ENCODE measurements around the gene RPL11. TPM values are rescaled to one million over a fixed set of nuclear protein-coding genes. Genes with fewer than 3 reads are reported as not detected.

Gene RPL11
- total RNA-seq, 2 experiments from 2014 or later = 1,767 to 1,891 TPM

DNA sequence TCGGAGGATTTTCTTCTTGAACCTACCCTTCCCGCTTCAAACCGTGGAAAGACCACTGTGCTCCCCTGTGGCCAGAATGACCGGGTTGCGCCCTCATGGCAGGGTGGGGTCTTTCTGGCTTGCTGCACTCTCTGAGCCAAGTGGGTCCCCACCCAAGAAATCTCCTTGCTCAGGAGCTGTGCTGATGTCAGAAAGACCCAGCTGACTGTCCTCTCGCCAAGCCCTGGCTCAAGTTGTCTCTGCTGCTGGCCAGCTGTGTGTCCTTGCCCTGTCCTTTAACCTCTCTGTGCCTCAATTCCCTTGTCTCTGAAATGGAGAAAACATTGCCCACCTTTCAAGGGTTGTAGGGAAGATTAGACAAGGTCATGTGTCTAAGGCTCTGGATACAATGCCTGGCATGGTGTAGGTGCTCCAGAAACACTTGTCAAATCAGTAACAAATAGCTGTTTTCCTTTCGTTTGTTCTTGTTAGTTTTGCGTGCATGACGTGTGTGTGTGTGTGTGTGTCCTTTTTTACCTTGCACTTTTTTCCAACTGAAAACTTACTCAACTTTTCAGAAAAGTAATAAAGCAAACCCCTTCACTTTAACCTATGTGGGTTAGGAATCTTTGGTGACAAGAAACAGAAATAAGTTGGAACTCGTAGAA is 41.1 kb upstream of the RPL11 start:
- no peaks in the 10 kb centered on the region for H3K79me2 ChIP-seq (ENCODE audit: insufficient read depth, low read depth, low read length)
- H3K4me1 ChIP-seq (ENCODE audit: insufficient read depth, low read length, poor library complexity, severe bottlenecking) = peaks cover 98% of the 10 kb centered on the region
- DNase-seq (ENCODE audit: low spot score) = no peak
- no TSS peak for BruUV-seq (replicated peaks)
- intact Hi-C loops (cut with micrococcal nuclease; ENCODE audit: unreplicated experiment) = no loop called here
- H3K4me2 ChIP-seq (ENCODE audit: low read length) = peak overlapping the region; percentile 60
- peak overlapping the region; percentile 31 for H3K4me3 ChIP-seq (ENCODE audit: low read depth, low read length, poor library complexity, severe bottlenecking)
- H2AFZ ChIP-seq (ENCODE audit: low read length) = peak overlapping the region; percentile 25
- H4K20me1 ChIP-seq (ENCODE audit: insufficient read depth, low read length) = no peaks in the 10 kb centered on the region
- TF ChIP-seq, protein P1, sequence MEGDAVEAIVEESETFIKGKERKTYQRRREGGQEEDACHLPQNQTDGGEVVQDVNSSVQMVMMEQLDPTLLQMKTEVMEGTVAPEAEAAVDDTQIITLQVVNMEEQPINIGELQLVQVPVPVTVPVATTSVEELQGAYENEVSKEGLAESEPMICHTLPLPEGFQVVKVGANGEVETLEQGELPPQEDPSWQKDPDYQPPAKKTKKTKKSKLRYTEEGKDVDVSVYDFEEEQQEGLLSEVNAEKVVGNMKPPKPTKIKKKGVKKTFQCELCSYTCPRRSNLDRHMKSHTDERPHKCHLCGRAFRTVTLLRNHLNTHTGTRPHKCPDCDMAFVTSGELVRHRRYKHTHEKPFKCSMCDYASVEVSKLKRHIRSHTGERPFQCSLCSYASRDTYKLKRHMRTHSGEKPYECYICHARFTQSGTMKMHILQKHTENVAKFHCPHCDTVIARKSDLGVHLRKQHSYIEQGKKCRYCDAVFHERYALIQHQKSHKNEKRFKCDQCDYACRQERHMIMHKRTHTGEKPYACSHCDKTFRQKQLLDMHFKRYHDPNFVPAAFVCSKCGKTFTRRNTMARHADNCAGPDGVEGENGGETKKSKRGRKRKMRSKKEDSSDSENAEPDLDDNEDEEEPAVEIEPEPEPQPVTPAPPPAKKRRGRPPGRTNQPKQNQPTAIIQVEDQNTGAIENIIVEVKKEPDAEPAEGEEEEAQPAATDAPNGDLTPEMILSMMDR (conservative IDR thresholded peaks at IDR 0.05; ENCODE audit: low read length) = no peak
- no peak for TF ChIP-seq EZH2phosphoT487 (IDR thresholded peaks at IDR 0.05; ENCODE audit: borderline replicate concordance, low read depth, low read length)
- H3K27ac ChIP-seq (ENCODE audit: low read depth, low read length, poor library complexity, severe bottlenecking) = peak overlapping the region; percentile 40
- CTCF ChIA-PET (ENCODE audit: unreplicated experiment) = no interaction called here
- 0 out of 2 replicates have a peak, but pooled peaks cover 5% of the 10 kb centered on the region for H3K36me3 ChIP-seq (ENCODE audit: insufficient read depth, low read length)
- no peaks in the 10 kb centered on the region for H3K9me3 ChIP-seq (ENCODE audit: low read length)
- H3K9me2 ChIP-seq (ENCODE audit: insufficient read depth, low read length) = no peaks in the 10 kb centered on the region
- POLR2A ChIA-PET = interaction anchor here (0.7 to 2.3 kb wide), 10 partner anchors 11 to 307 kb away, joined by 3 to 8 read pairs (median 3); no protein-coding TSS in a partner anchor

DNA sequence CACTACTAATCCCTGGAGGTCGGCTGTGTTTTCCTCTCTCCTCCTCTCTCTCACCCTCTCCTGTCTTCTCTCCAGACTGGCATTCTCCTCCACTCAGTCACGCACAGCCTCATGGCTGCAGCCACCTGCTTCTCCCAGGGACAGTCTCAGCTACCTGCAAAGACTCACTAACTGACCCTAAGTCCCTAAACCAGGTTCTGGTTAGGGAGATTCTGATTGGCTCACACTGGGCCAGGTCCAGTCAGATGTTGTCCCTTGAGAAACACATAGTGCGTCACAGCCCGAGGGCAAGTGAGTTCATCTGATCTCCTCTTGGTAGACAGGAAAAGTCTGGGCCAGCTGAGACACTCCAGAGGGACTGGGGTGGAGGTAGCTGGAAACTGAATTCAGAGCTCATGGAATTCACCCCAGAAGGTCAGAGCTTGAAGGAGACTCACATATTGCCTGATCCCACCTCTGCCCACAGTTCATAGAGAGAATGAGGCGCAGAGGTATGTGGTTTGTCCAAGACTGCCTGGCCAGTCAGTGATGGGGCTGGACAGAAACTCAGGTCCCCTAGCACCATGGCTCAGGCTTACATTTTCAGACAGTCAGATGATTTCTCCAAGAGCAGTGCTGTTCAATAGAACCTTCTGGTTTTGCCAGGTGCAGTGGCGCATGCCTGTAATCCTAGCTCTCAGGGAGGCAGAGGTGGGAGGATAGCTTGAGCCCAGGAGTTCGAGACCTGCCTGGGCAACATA is 40.4 kb upstream of the RPL11 start:
- no peaks in the 10 kb centered on the region for H3K79me2 ChIP-seq (ENCODE audit: insufficient read depth, low read depth, low read length)
- no peak for DNase-seq (ENCODE audit: low spot score)
- H3K4me1 ChIP-seq (ENCODE audit: insufficient read depth, low read length, poor library complexity, severe bottlenecking) = peaks cover 92% of the 10 kb centered on the region
- no peaks in the 10 kb centered on the region for H3K9me3 ChIP-seq (ENCODE audit: low read length)
- POLR2A ChIA-PET = interaction anchor here (0.5 to 1.1 kb wide), 5 partner anchors 12 to 77 kb away, joined by 3 to 4 read pairs (median 3); no protein-coding TSS in a partner anchor
- CTCF ChIA-PET (ENCODE audit: unreplicated experiment) = interaction anchor here (0.6 kb wide), 1 partner anchor 19 kb away, joined by 6 read pairs; no protein-coding TSS in a partner anchor
- H3K27ac ChIP-seq (ENCODE audit: low read depth, low read length, poor library complexity, severe bottlenecking) = peak overlapping the region; percentile 40
- no peak for TF ChIP-seq EZH2phosphoT487 (IDR thresholded peaks at IDR 0.05; ENCODE audit: borderline replicate concordance, low read depth, low read length)
- intact Hi-C loops (cut with micrococcal nuclease; ENCODE audit: unreplicated experiment) = no loop called here
- H2AFZ ChIP-seq (ENCODE audit: low read length) = peak overlapping the region; percentile 25
- no peaks in the 10 kb centered on the region for H4K20me1 ChIP-seq (ENCODE audit: insufficient read depth, low read length)
- no TSS peak for BruUV-seq (replicated peaks)
- H3K4me2 ChIP-seq (ENCODE audit: low read length) = peak overlapping the region; percentile 60
- no peaks in the 10 kb centered on the region for H3K9me2 ChIP-seq (ENCODE audit: insufficient read depth, low read length)
- H3K4me3 ChIP-seq (ENCODE audit: low read depth, low read length, poor library complexity, severe bottlenecking) = peak overlapping the region; percentile 31
- H3K36me3 ChIP-seq (ENCODE audit: insufficient read depth, low read length) = 0 out of 2 replicates have a peak, but pooled peaks cover under 1% of the 10 kb centered on the region

DNA sequence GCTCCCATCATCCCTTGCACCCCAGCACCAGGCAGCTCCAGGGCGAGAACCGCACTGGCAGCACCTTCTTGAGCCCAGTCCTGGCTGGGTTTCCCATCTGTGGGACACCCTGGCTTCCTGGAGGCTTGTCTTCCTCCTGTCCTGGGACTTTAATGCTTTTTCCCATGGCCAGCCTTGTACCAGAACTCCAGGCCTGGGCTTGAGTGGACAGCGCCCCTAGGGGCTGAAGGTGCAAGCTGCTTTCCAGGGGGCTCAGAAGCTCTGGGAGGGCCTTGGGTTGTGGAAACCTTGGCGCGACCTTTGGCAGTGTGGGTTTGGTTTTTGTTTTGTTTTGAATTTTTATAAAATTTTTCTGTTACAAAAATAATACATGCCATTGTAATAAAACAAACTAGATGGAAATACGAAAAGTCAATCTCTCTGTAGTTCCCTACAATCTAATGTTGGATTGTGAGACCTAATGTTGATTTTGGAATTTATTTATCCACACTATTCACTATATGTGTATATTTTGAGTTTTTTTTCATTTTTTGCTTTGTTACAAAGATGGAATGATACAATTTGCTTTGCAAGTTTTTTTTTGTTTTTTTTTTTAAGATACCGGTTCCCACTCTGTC is 33.8 kb upstream of the RPL11 start:
- Histone ChIP-seq H4K20me1 (ENCODE audit: insufficient read depth, low read length) (no peaks in the 10 kb centered on the region), H3K4me1 (ENCODE audit: insufficient read depth, low read length, poor library complexity, severe bottlenecking) (peaks cover 42% of the 10 kb centered on the region), H3K79me2 (ENCODE audit: insufficient read depth, low read depth, low read length) (no peaks in the 10 kb centered on the region), H3K4me3 (ENCODE audit: low read depth, low read length, poor library complexity, severe bottlenecking) (no peak overlapping the region), H3K36me3 (ENCODE audit: insufficient read depth, low read length) (no peaks in the 10 kb centered on the region), H3K4me2 (ENCODE audit: low read length) (no peak overlapping the region), H3K27ac (ENCODE audit: low read depth, low read length, poor library complexity, severe bottlenecking) (no peak overlapping the region), H3K9me3 (ENCODE audit: low read length) (no peaks in the 10 kb centered on the region), H3K9me2 (ENCODE audit: insufficient read depth, low read length) (no peaks in the 10 kb centered on the region), H2AFZ (ENCODE audit: low read length) (no peak overlapping the region)
- intact Hi-C loops (cut with micrococcal nuclease; ENCODE audit: unreplicated experiment) = no loop called here
- no TSS peak for BruUV-seq (replicated peaks)
- TF ChIP-seq EZH2phosphoT487 (IDR thresholded peaks at IDR 0.05; ENCODE audit: borderline replicate concordance, low read depth, low read length) = no peak
- TF ChIP-seq, protein P1 (conservative IDR thresholded peaks at IDR 0.05; ENCODE audit: low read length) = peak; percentile 98
- peak; percentile 80 for DNase-seq (ENCODE audit: low spot score)
- POLR2A ChIA-PET = no interaction called here
- CTCF ChIA-PET (ENCODE audit: unreplicated experiment) = interaction anchor here (1.1 to 1.3 kb wide), 3 partner anchors 67 to 161 kb away, joined by 3 to 7 read pairs (median 4); no protein-coding TSS in a partner anchor

Data from OCI-LY7 (cell line).